ENCODE measurements around the gene KRTDAP.

Gene KRTDAP

GRCh38 chr19:35454663-35455062 is 35.6 kb downstream of the KRTDAP start:
- no peak for DNase-seq (ENCODE audit: low read depth in 2 of 2)

DNA sequence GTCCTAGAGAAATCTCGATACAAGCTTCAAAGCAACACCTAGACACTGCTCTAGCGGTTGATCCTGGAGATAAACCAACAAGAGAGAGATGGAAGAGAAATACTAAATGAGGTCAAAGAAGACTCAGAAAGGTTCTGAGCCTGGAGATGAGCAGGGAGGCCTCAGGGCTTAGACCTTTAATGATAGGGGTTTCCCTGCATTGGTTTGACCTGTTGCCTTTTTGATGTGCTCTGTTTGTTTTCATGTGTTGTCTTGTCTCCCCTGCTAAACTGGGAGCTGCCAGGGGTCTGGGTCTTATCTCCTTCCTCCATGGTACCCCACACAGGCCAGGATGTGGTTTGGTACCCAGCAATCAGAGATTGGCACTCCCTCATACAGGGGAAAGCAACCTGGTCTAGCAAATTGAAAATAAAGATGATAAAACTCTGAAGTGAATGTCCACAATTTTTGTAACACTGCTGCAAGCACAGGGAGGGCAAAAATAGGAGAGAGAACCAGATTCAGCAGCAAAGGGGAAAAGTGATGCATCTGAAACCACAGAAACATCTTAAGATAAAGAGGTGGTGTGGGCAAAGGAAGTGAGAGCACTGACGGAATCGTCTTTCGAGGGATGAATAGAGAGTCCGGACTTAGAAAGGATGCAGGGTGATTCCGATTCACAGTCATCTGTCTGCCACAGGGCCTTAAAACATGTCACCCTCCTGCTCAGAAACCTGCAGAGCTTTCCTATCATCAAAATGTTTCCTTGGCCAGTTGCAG is 38.7 kb downstream of the KRTDAP start:
- DNase-seq (ENCODE audit: low read depth in 2 of 2) = no peak

GRCh38 chr19:35449359-35450043 is 40.8 kb downstream of the KRTDAP start:
- no peak for DNase-seq (ENCODE audit: low read depth in 2 of 2)

GRCh38 chr19:35447606-35448469 is 42.4 kb downstream of the KRTDAP start, which contains the start of gene FFAR2:
TSS of gene FFAR2 (plus strand) at chr19:35448257. CDS start at chr19:35449715, 1,458 bp downstream.
- DNase-seq (ENCODE audit: low read depth in 2 of 2) = no peak

DNA sequence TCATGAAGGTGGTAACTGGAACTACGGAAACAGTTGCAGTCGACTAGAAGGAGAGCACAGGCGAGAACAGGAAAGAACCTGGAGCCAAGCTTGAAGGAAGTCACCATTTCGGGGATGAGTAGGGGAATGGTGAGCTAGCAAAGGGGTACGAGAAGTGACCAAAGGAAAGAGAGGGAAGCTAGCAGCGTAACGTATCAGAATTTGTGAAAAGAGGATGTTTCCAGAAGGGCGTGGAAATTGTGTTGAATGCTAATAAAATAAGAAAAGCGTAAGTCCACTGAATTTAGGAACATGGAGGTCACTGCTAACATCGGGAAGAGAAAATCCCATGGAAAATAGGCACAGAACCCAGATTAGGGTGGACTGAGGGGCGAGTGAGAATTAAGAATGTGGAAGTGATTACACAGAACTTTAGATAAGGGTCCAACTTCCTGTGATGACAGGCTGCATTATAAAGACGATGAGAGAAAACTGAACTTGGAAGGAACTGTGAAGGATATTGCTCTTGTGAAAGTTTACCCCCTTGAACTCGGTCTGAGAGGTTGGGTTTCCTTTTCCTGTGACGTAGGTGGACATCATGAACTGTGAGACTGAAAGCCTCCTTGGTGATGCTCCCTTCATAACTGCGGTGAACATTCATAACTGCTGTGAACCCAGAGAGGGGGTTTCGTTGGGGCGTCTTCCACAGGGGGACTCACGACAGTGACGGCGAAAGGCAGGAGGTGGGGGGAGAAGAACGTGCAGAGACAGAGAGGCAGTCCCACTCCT is 44.3 kb downstream of the KRTDAP start:
- DNase-seq (ENCODE audit: low read depth in 2 of 2) = no peak

- no peak for DNase-seq (ENCODE audit: low read depth in 2 of 2)
These were observed 45.5 kb downstream of the KRTDAP start for GRCh38 chr19:35444735-35445134.

GRCh38 chr19:35442091-35442490 is 48.2 kb downstream of the KRTDAP start:
- no peak for DNase-seq (ENCODE audit: low read depth in 2 of 2)

GRCh38 chr19:35439921-35440320 is 50.3 kb downstream of the KRTDAP start:
- DNase-seq (ENCODE audit: low read depth in 2 of 2) = no peak

- no peak for DNase-seq (ENCODE audit: low read depth in 2 of 2)
These were observed 51.7 kb downstream of the KRTDAP start for GRCh38 chr19:35438527-35438926.

GRCh38 chr19:35438096-35438495 is 52.2 kb downstream of the KRTDAP start:
- no peak for DNase-seq (ENCODE audit: low read depth in 2 of 2)

DNA sequence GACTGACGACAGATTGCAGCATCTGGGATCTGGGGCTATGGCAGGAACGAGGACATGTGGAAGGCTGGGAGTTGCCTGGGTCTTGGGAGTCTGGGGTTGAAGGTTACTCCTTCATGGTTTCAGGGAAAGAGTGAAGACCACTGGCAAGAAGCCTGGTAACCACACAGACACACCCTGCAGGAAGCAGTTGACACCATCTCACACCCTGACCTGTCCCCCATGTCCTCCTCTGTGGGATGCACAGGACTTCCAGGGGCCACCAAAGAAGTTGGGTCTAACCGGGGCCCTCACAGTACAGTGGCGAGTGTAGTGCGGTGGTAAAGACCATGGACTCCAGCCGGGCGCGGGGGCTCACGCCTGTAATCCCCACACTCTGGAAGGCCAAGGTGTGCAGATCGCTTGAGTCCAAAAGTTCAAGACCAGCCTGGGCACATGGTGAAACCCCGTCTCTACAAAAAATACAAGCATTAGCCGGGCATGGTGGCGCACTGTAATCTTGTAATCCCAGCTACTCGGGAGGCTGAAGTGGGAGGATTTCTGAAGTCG is 52.8 kb downstream of the KRTDAP start:
- DNase-seq (ENCODE audit: low read depth in 2 of 2) = no peak

All from stimulated activated CD8-positive, alpha-beta memory T cell treated with anti-CD3 and anti-CD28 coated beads, Interleukin-2, amount 100 ng/mL, for 48 hours (primary cell).